Panc1 (cell line): ENCODE data around the gene PTPRE. TPM values are rescaled to one million over a fixed set of nuclear protein-coding genes. Genes with fewer than 3 reads are reported as not detected.

ENCODE experiments used
- ATAC-seq: fragments of 200-7000 bp; cut with Tn5 transposase; 2 replicates; pipeline ENCODE4 v1.9.1; 2020; ENCODE audit warnings: mild to moderate bottlenecking, moderate library complexity
- BruUV-seq: library from RNA; stranded (reverse); fragments of 400-500 nt; replicated peaks from 2 replicates; lab custom pipeline; 2021; lab: Mats Ljungman, UMichigan
- CTCF ChIA-PET: fragments of 300-600 bp; sonication (Branson Sonifier 250); formaldehyde crosslinking; loops from one replicate; lab custom pipeline; 2022; ENCODE audit warnings: antibody characterized with exemption; lab: Charles Lee
- POLR2A ChIA-PET: fragments of 300-600 bp; sonication (Branson Sonifier 250); formaldehyde crosslinking; loops from one replicate; lab custom pipeline; 2022; ENCODE audit warnings: antibody characterized with exemption; lab: Charles Lee
- DNase-seq: peaks from one replicate; pipeline ENCODE4 v3.0.0-alpha.2; 2010; ENCODE audit warnings: low read depth, low spot score
- H3K27ac ChIP-seq: 2 replicates; pipeline ENCODE4 v1.5.1; 2011; ENCODE audit warnings: mild to moderate bottlenecking, low read length, inconsistent platforms
- H3K27me3 ChIP-seq: fragments of 200-500 bp; sonication (Bioruptor generic); 2 replicates; pipeline ENCODE4 v1.6.0; 2014; ENCODE audit warnings: low read length, inconsistent platforms; ENCODE audit not compliant: control insufficient read depth, insufficient read depth
- H3K36me3 ChIP-seq: fragments of 200-500 bp; sonication (Bioruptor generic); 2 replicates; pipeline ENCODE4 v1.5.1; 2014; ENCODE audit warnings: inconsistent platforms, mild to moderate bottlenecking, low read length, moderate library complexity; ENCODE audit not compliant: control insufficient read depth, insufficient read depth
- H3K4me1 ChIP-seq: 2 replicates; pipeline ENCODE4 v1.5.1; 2011; ENCODE audit warnings: inconsistent platforms, mild to moderate bottlenecking, low read length, moderate library complexity; ENCODE audit not compliant: control insufficient read depth, insufficient read depth
- H3K4me3 ChIP-seq, 2 experiments: 2 replicates each; pipeline ENCODE4 v1.5.1; 2011 to 2012; ENCODE audit warnings: low read depth in 2 of 2, low read length in 2 of 2, mild to moderate bottlenecking in 2 of 2, inconsistent platforms in 1 of 2, moderate library complexity in 1 of 2
- H3K9me3 ChIP-seq: fragments of 200-500 bp; sonication (Bioruptor generic); 2 replicates; pipeline ENCODE4 v1.5.1; 2014; ENCODE audit warnings: low read depth, mild to moderate bottlenecking, inconsistent platforms, low read length, moderate library complexity; ENCODE audit not compliant: control insufficient read depth, insufficient read depth
- CTCF ChIP-seq: fragments of 450-650 bp; IDR thresholded peaks from 2 replicates; pipeline ENCODE4 v1.5.1; 2017; ENCODE audit warnings: mild to moderate bottlenecking
- POLR2AphosphoS5 ChIP-seq: IDR thresholded peaks from 2 replicates; pipeline ENCODE4 v1.6.1; 2012; ENCODE audit warnings: mild to moderate bottlenecking, low read depth, low read length, moderate library complexity
- REST ChIP-seq, 2 experiments: IDR thresholded peaks; 2 replicates each; pipeline ENCODE4 v1.6.1; 2011 to 2012; ENCODE audit warnings: low read depth in 2 of 2, control low read depth in 1 of 2, low read length in 1 of 2, mild to moderate bottlenecking in 1 of 2, moderate library complexity in 1 of 2; ENCODE audit not compliant: insufficient read depth in 1 of 2
- SIN3A ChIP-seq: IDR thresholded peaks from 2 replicates; pipeline ENCODE4 v1.6.1; 2012; ENCODE audit warnings: low read depth, mild to moderate bottlenecking, low read length, moderate library complexity, borderline replicate concordance; ENCODE audit not compliant: insufficient read depth
- TCF7L2 ChIP-seq: IDR thresholded peaks from 2 replicates; pipeline ENCODE4 v1.6.1; 2011; ENCODE audit warnings: mild to moderate bottlenecking, low read depth, low read length, inconsistent platforms
- in situ Hi-C: cut with HindIII; loops from 2 replicates; pipeline ENCODE4 v1.10.0; 2016; ENCODE audit warnings: low sequenced_read_pairs, low pct_unique_long_range_greater_than_20kb
- intact Hi-C: fragments of 100-400 bp; cut with micrococcal nuclease; formaldehyde crosslinking; loops from one replicate; pipeline ENCODE4 v1.10.0; 2022; ENCODE audit not compliant: unreplicated experiment
- total RNA-seq: library from RNA; stranded (reverse); gene quantifications from one replicate; pipeline ENCODE4 v1.2.1, GENCODE V29; 2021; ENCODE audit not compliant: unreplicated experiment

PTPRE gene
- total RNA-seq, 1 experiment from 2014 or later, result 0.44 TPM

- Histone ChIP-seq H3K27ac (no peak overlapping the region), H3K4me3 (no peak overlapping the region), H3K36me3 (no peaks in the 10 kb centered on the region), H3K4me1 (no peaks in the 10 kb centered on the region), H3K27me3 (no peaks in the 10 kb centered on the region), H3K9me3 (no peaks in the 10 kb centered on the region)
- intact Hi-C loops, result no loop called here
- no TSS peak for BruUV-seq
- no peak for DNase-seq
- POLR2A ChIA-PET, result no interaction called here
- in situ Hi-C loops, result no loop called here
- CTCF ChIA-PET, result no interaction called here
- no peak for ATAC-seq
- TF ChIP-seq TCF7L2, result no peak
- no peak for TF ChIP-seq CTCF
Observed at GRCh38 chr10:128044961-128045832, 138.3 kb downstream of the PTPRE start.

GRCh38 chr10:128045833-128046120, 138.9 kb downstream of the PTPRE start:
- no peaks in the 10 kb centered on the region for H3K27me3 ChIP-seq
- H3K4me3 ChIP-seq, result no peak overlapping the region
- no peak for DNase-seq
- no TSS peak for BruUV-seq
- ChIA-PET POLR2A (no interaction called here), CTCF (no interaction called here)
- no peaks in the 10 kb centered on the region for H3K4me1 ChIP-seq
- no peaks in the 10 kb centered on the region for H3K9me3 ChIP-seq
- in situ Hi-C loops (no loop called here), intact Hi-C loops (no loop called here)
- H3K27ac ChIP-seq, result no peak overlapping the region
- no peak for ATAC-seq
- no peaks in the 10 kb centered on the region for H3K36me3 ChIP-seq
- TF ChIP-seq SIN3A, result no peak

GRCh38 chr10:128046156-128046952, 139.5 kb downstream of the PTPRE start:
- DNase-seq, result no peak
- no peak overlapping the region for H3K4me3 ChIP-seq
- intact Hi-C loops (no loop called here), in situ Hi-C loops (no loop called here)
- H3K36me3 ChIP-seq, result no peaks in the 10 kb centered on the region
- H3K4me1 ChIP-seq, result no peaks in the 10 kb centered on the region
- ChIA-PET POLR2A (no interaction called here), CTCF (interaction anchor here (0.6 kb wide), 1 partner anchor 11 kb away, joined by 3 read pairs; no protein-coding TSS in a partner anchor)
- H3K27me3 ChIP-seq, result no peaks in the 10 kb centered on the region
- no peaks in the 10 kb centered on the region for H3K9me3 ChIP-seq
- no peak for TF ChIP-seq REST (IDR thresholded peaks at IDR 0.05; ENCODE audit: insufficient read depth in 1 of 2, low read depth in 2 of 2, low read length in 1 of 2)
- no peak for TF ChIP-seq POLR2AphosphoS5
- TF ChIP-seq TCF7L2, result no peak
- no peak for TF ChIP-seq SIN3A
- no peak for TF ChIP-seq CTCF
- no peak overlapping the region for H3K27ac ChIP-seq
- no peak for ATAC-seq
- BruUV-seq, result no TSS peak
